ENCODE results near the gene GJA4. TPM values are rescaled to one million over a fixed set of nuclear protein-coding genes. Genes with fewer than 3 reads are reported as not detected.

Gene GJA4
- total and polyA plus RNA-seq, 2 of the 8 experiments (the other 6 are each of a cell fraction or from before 2014, with no cell fraction given) = 3.2 to 3.9 TPM

DNA sequence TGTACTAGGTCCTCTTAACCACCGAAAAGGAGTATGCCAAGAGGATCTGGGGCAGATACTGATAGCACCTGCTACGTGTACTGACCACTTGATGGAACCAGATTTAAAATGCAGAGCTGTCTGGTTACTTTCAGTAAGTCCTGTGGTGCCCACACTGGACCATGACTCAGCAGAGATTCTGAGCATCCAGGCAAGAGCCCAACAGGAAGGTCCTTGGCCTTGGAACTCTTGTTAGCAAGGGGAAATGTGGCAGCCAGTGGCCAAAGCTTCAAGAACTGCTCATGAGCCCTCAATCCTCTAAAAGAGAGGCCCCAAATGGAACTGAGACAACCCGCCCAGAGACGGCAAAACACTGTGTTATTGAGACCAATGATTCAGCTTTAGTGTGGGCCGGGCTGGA is 42.2 kb upstream of the GJA4 start:
- Histone ChIP-seq H3K9ac (replicated peaks in 1 of 4; ENCODE audit: extremely low read depth in 1 of 4, low read depth in 3 of 4, low read length in 3 of 4) (no peak overlapping the region), H3K79me2 (ENCODE audit: control insufficient read depth in 1 of 2, insufficient read depth in 2 of 2, low read length in 2 of 2) (no peaks in the 10 kb centered on the region), H3K56ac (replicated peaks; ENCODE audit: insufficient read length, low read depth, low read length) (no peak overlapping the region), H4K20me1 (replicated peaks in 1 of 2; ENCODE audit: control insufficient read depth in 1 of 2, insufficient read depth in 2 of 2, low read length in 2 of 2) (no peaks in the 10 kb centered on the region), H4K8ac (ENCODE audit: extremely low read depth, insufficient read depth, low read length) (no peak overlapping the region), H2BK15ac (ENCODE audit: low read length) (no peak overlapping the region; the same call in 1 of the 2 replicates), H4K91ac (replicated peaks; ENCODE audit: insufficient read length, low read length) (no peak overlapping the region), H3K4ac (replicated peaks; ENCODE audit: insufficient read length, low read depth, low read length) (no peak overlapping the region), H2AK5ac (ENCODE audit: low read depth, low read length) (no peak overlapping the region), H3K18ac (ENCODE audit: extremely low read depth, low read length) (no peak overlapping the region), H3K36me3 (ENCODE audit: control insufficient read depth in 2 of 4, insufficient read depth in 4 of 4, low read length in 3 of 4) (no peaks in the 10 kb centered on the region), H2BK12ac (ENCODE audit: low read depth, low read length) (no peak overlapping the region), H2BK20ac (ENCODE audit: low read length) (no peak overlapping the region), H4K5ac (ENCODE audit: insufficient read length, low read depth, low read length) (no peak overlapping the region), H3K4me3 (ENCODE audit: extremely low read depth in 1 of 4, insufficient read depth in 2 of 4, low read depth in 3 of 4, low read length in 4 of 4) (no peak overlapping the region), H3K14ac (ENCODE audit: insufficient read length) (no peak overlapping the region), H2BK5ac (ENCODE audit: low read depth, low read length) (no peak overlapping the region), H3K4me1 (replicated peaks in 1 of 4; ENCODE audit: control insufficient read depth in 3 of 4, insufficient read depth in 4 of 4, low read length in 3 of 4) (peaks cover 0 to 6% (median 4%) of the 10 kb centered on the region in 4 experiments; a peak in 4 of 7 replicates), H3K23ac (ENCODE audit: insufficient read length) (no peak overlapping the region), H3K4me2 (ENCODE audit: insufficient read depth in 1 of 2, low read depth in 2 of 2, low read length in 2 of 2) (no peak overlapping the region), H2BK120ac (replicated peaks; ENCODE audit: low read depth, low read length) (no peak overlapping the region), H3K79me1 (ENCODE audit: low read depth, low read length) (no peaks in the 10 kb centered on the region), H3K27ac (ENCODE audit: low read depth, low read length) (no peak overlapping the region), H3K9me3 (ENCODE audit: insufficient read depth in 2 of 2, low read depth in 1 of 2, low read length in 1 of 2) (no peaks in the 10 kb centered on the region), H3K27me3 (replicated peaks in 1 of 4; ENCODE audit: control insufficient read depth in 3 of 4, extremely low read depth in 1 of 4, insufficient read depth in 3 of 4, low read length in 3 of 4) (no peaks in the 10 kb centered on the region; a peak in 1 of 7 replicates), H2AFZ (ENCODE audit: low read length) (no peak overlapping the region), H3K23me2 (ENCODE audit: low read depth, low read length) (no peaks in the 10 kb centered on the region; the same call in 1 of the 2 replicates)
- 88% methylated on average over 5 of the region's 5 CpGs; no CpG with 5 or more reads in 1 of the 2 experiments for WGBS, 2 experiments (ENCODE audit: extremely low coverage in 1 of 2, insufficient coverage in 1 of 2, insufficient read length in 1 of 2, insufficient replicate concordance in 2 of 2, low coverage in 1 of 2, low lambda C conversion rate in 2 of 2, missing lambda C conversion rate in 1 of 2)
- DNase-seq (ENCODE audit: low read depth in 1 of 2, low spot score in 2 of 2) (no peak), FAIRE-seq (no peak)
- CTCF ChIA-PET (ENCODE audit: partially characterized antibody) = interaction anchor here (0.5 to 3.4 kb wide), 7 partner anchors 7 to 1028 kb away, joined by 3 to 20 read pairs (median 4); partner anchors contain the start of gene GJB4
- POLR2A ChIA-PET (ENCODE audit: partially characterized antibody) = interaction anchor here (1.2 kb wide), 1 partner anchor 110 kb away, joined by 3 read pairs; no protein-coding TSS in a partner anchor
- TF ChIP-seq, protein P1, sequence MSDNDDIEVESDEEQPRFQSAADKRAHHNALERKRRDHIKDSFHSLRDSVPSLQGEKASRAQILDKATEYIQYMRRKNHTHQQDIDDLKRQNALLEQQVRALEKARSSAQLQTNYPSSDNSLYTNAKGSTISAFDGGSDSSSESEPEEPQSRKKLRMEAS (IDR thresholded peaks at IDR 0.05) = no peak
- TF ChIP-seq BCL11A (IDR thresholded peaks at IDR 0.05; ENCODE audit: low read depth in 2 of 2, low read length in 2 of 2) (no peak), KDM1A (IDR thresholded peaks at IDR 0.05; ENCODE audit: borderline replicate concordance, low read length) (no peak), MAFK (IDR thresholded peaks at IDR 0.05; ENCODE audit: low read depth, low read length) (no peak)
